Suprapubic skin (tissue), 4 donors: ENCODE results near the gene FDXR. TPM values are rescaled to one million over a fixed set of nuclear protein-coding genes. Genes with fewer than 3 reads are reported as not detected.

Experiments
- DNase-seq, 2 donors: peaks; one replicate each; pipeline ENCODE4 v3.0.0-alpha.2; 2019; ENCODE audit warnings: low spot score in 2 of 2
- H3K27ac ChIP-seq: fragments of 200-600 bp; sonication (generic); one replicate; pipeline ENCODE4 v1.5.1; 2019
- H3K27me3 ChIP-seq: fragments of 200-600 bp; sonication (generic); one replicate; pipeline ENCODE4 v1.5.1; 2019
- H3K36me3 ChIP-seq: fragments of 200-600 bp; sonication (generic); one replicate; pipeline ENCODE4 v1.5.1; 2019
- H3K4me1 ChIP-seq: fragments of 200-600 bp; sonication (generic); one replicate; pipeline ENCODE4 v1.5.1; 2019
- H3K4me3 ChIP-seq: fragments of 200-600 bp; sonication (generic); one replicate; pipeline ENCODE4 v1.5.1; 2019; ENCODE audit warnings: mild to moderate bottlenecking
- H3K9me3 ChIP-seq: fragments of 200-600 bp; sonication (generic); one replicate; pipeline ENCODE4 v1.5.1; 2019
- CTCF ChIP-seq, 2 donors: fragments of 200-600 bp in 1 of 2; fragments of 450-650 bp in 1 of 2; sonication (generic) in 1 of 2; IDR thresholded peaks; one replicate each; pipeline ENCODE4 v1.5.1; 2016 to 2019; ENCODE audit warnings: antibody characterized with exemption in 2 of 2, mild to moderate bottlenecking in 1 of 2, moderate library complexity in 1 of 2
- EP300 ChIP-seq: sonication (generic); formaldehyde crosslinking; IDR thresholded peaks from one replicate; pipeline ENCODE4 v1.6.1; 2017; ENCODE audit warnings: antibody characterized with exemption
- POLR2A ChIP-seq, 2 donors: fragments of 450-650 bp; IDR thresholded peaks; one replicate each; pipeline ENCODE4 v1.6.1; 2017; ENCODE audit warnings: antibody characterized with exemption in 2 of 2, mild to moderate bottlenecking in 2 of 2, moderate library complexity in 2 of 2
- POLR2AphosphoS5 ChIP-seq, 3 donors: sonication (generic); formaldehyde crosslinking; IDR thresholded peaks; one replicate each; pipeline ENCODE4 v1.6.1; 2017; ENCODE audit warnings: antibody characterized with exemption in 3 of 3
- WGBS: methylation state at CpG from one replicate; pipeline ENCODE4 v1.1.5; 2018; 5-methylcytosine and 5-hydroxymethylcytosine counted together
- total RNA-seq, 4 donors: library from RNA; depleted of rRNA; stranded (reverse); fragments of >200 nt; gene quantifications; one replicate each; pipeline ENCODE4 v1.1.0, GENCODE V29; 2016

The FDXR gene
- total RNA-seq, 4 donors from 2014 or later: 19.1 to 34.1 (median 24.7) TPM

- no peaks in the 10 kb centered on the region for H3K27me3 ChIP-seq
- H3K4me1 ChIP-seq: peaks cover 21% of the 10 kb centered on the region
- no peak for DNase-seq
- H3K36me3 ChIP-seq: peaks cover 8% of the 10 kb centered on the region
- no peak for TF ChIP-seq EP300
- TF ChIP-seq CTCF (IDR thresholded peaks at IDR 0.05): no peak
- TF ChIP-seq POLR2A (IDR thresholded peaks at IDR 0.05): no peak
- TF ChIP-seq POLR2AphosphoS5 (IDR thresholded peaks at IDR 0.05): no peak
- 90% methylated on average over 6 of the region's 6 CpGs for WGBS
- no peaks in the 10 kb centered on the region for H3K9me3 ChIP-seq
- no peak overlapping the region for H3K27ac ChIP-seq
- no peak overlapping the region for H3K4me3 ChIP-seq
Observed at GRCh38 chr17:74868908-74869255, 3.9 kb downstream of the FDXR start.

GRCh38 chr17:74868251-74868907 is 4.4 kb downstream of the FDXR start:
- Histone ChIP-seq H3K4me1 (peaks cover 17% of the 10 kb centered on the region), H3K9me3 (no peaks in the 10 kb centered on the region), H3K27me3 (no peaks in the 10 kb centered on the region), H3K36me3 (peaks cover 10% of the 10 kb centered on the region), H3K27ac (no peak overlapping the region), H3K4me3 (no peak overlapping the region)
- DNase-seq: no peak
- TF ChIP-seq CTCF (IDR thresholded peaks at IDR 0.05) (no peak), POLR2A (IDR thresholded peaks at IDR 0.05) (no peak), EP300 (no peak), POLR2AphosphoS5 (IDR thresholded peaks at IDR 0.05) (no peak)
- WGBS: 85% methylated on average over 12 of the region's 12 CpGs

- DNase-seq: peak in 1 of 2 donors; percentile 60
- TF ChIP-seq EP300 (no peak), POLR2A (IDR thresholded peaks at IDR 0.05) (no peak), CTCF (IDR thresholded peaks at IDR 0.05) (no peak), POLR2AphosphoS5 (IDR thresholded peaks at IDR 0.05) (no peak)
- peaks cover 10% of the 10 kb centered on the region for H3K36me3 ChIP-seq
- 73% methylated on average over 13 of the region's 19 CpGs for WGBS
- H3K4me1 ChIP-seq: peaks cover 12% of the 10 kb centered on the region
- no peaks in the 10 kb centered on the region for H3K9me3 ChIP-seq
- peaks cover 14% of the 10 kb centered on the region for H3K27me3 ChIP-seq
- H3K4me3 ChIP-seq: no peak overlapping the region
- H3K27ac ChIP-seq: no peak overlapping the region
Observed at GRCh38 chr17:74866198-74866835, 6.5 kb downstream of the FDXR start.

- Histone ChIP-seq H3K9me3 (no peaks in the 10 kb centered on the region), H3K4me1 (peaks cover 18% of the 10 kb centered on the region), H3K27me3 (peaks cover 20% of the 10 kb centered on the region), H3K36me3 (peaks cover 10% of the 10 kb centered on the region), H3K4me3 (no peak overlapping the region), H3K27ac (no peak overlapping the region)
- TF ChIP-seq CTCF (IDR thresholded peaks at IDR 0.05) (no peak), POLR2A (IDR thresholded peaks at IDR 0.05) (no peak), EP300 (no peak), POLR2AphosphoS5 (IDR thresholded peaks at IDR 0.05) (no peak)
- peak in 1 of 2 donors; percentile 63 for DNase-seq
- 69% methylated on average over 14 of the region's 19 CpGs for WGBS
Observed at GRCh38 chr17:74865504-74866197, 7.1 kb downstream of the FDXR start.

- Histone ChIP-seq H3K4me3 (no peak overlapping the region), H3K4me1 (peaks cover 25% of the 10 kb centered on the region), H3K9me3 (no peaks in the 10 kb centered on the region), H3K27me3 (peaks cover 27% of the 10 kb centered on the region), H3K27ac (no peak overlapping the region), H3K36me3 (peaks cover 10% of the 10 kb centered on the region)
- WGBS: 31% methylated on average over 11 of the region's 11 CpGs
- TF ChIP-seq CTCF (IDR thresholded peaks at IDR 0.05): peak; percentile 93 to 95
- TF ChIP-seq POLR2A (IDR thresholded peaks at IDR 0.05): no peak
- peak in 1 of 2 donors; percentile 81 for DNase-seq
Observed at GRCh38 chr17:74864866-74865395, 7.9 kb downstream of the FDXR start.
